LNCaP clone FGC (cell line): ENCODE data around the gene MARS1.

Experiments used
- DNase-seq: peaks from one replicate; pipeline ENCODE4 v3.0.0-alpha.2; 2011; ENCODE audit warnings: low read depth
- H3K4me3 ChIP-seq: 2 replicates; pipeline ENCODE4 v1.5.1; 2011; ENCODE audit warnings: mild to moderate bottlenecking, low read depth, low read length, control low read depth
- CTCF ChIP-seq: IDR thresholded peaks from 2 replicates; pipeline ENCODE4 v1.5.1; 2012; ENCODE audit warnings: mild to moderate bottlenecking; ENCODE audit not compliant: control insufficient read depth, insufficient read depth; ENCODE audit errors: extremely low read depth

Gene MARS1

GRCh38 chr12:57535764-57536596 lies 48.1 kb downstream of the MARS1 start:
- H3K4me3 ChIP-seq, result no peak overlapping the region
- TF ChIP-seq CTCF, result no peak
- peak; percentile 76 for DNase-seq

GRCh38 chr12:57536597-57536942 lies 48.7 kb downstream of the MARS1 start:
- H3K4me3 ChIP-seq, result no peak overlapping the region
- DNase-seq, result no peak
- TF ChIP-seq CTCF, result no peak

GRCh38 chr12:57539134-57539768 lies 51.4 kb downstream of the MARS1 start:
- no peak for DNase-seq
- no peak for TF ChIP-seq CTCF
- no peak overlapping the region for H3K4me3 ChIP-seq

- no peak overlapping the region for H3K4me3 ChIP-seq
- no peak for TF ChIP-seq CTCF
- no peak for DNase-seq
Observed at GRCh38 chr12:57541001-57541400, 53.1 kb downstream of the MARS1 start.

GRCh38 chr12:57541717-57542116 lies 53.8 kb downstream of the MARS1 start:
- H3K4me3 ChIP-seq, result no peak overlapping the region
- no peak for DNase-seq
- TF ChIP-seq CTCF, result no peak

- no peak for TF ChIP-seq CTCF
- H3K4me3 ChIP-seq, result no peak overlapping the region
Observed at GRCh38 chr12:57543581-57543980, 55.7 kb downstream of the MARS1 start.

More at GRCh38 chr12:57543581-57543980, 55.7 kb downstream of the MARS1 start:
- DNase-seq, result no peak
